Hepatocyte (in vitro differentiated cells): ENCODE data around the gene PRCP. TPM values are rescaled to one million over a fixed set of nuclear protein-coding genes. Genes with fewer than 3 reads are reported as not detected.

Experiments used
- DNase-seq: peaks from one replicate; pipeline ENCODE4 v3.0.0-alpha.2; 2016; ENCODE audit warnings: low spot score
- H2AFZ ChIP-seq: fragments of 200-600 bp; sonication (generic); 2 replicates; pipeline ENCODE4 v1.6.0; 2016; ENCODE audit warnings: antibody characterized with exemption, mild to moderate bottlenecking
- H3K27ac ChIP-seq: fragments of 200-600 bp; sonication (generic); 2 replicates; pipeline ENCODE4 v1.5.1; 2016; ENCODE audit warnings: mild to moderate bottlenecking
- H3K27me3 ChIP-seq: fragments of 200-600 bp; sonication (generic); 2 replicates; pipeline ENCODE4 v1.6.1; 2016
- H3K36me3 ChIP-seq: fragments of 200-600 bp; sonication (generic); replicated peaks from 2 replicates; pipeline ENCODE4 v1.5.1; 2016; ENCODE audit warnings: low read depth; ENCODE audit not compliant: insufficient read depth
- H3K4me1 ChIP-seq: fragments of 200-600 bp; sonication (generic); 2 replicates; pipeline ENCODE4 v1.5.1; 2016; ENCODE audit warnings: mild to moderate bottlenecking, moderate library complexity; ENCODE audit not compliant: insufficient read depth
- H3K4me2 ChIP-seq: fragments of 200-600 bp; sonication (generic); 2 replicates; pipeline ENCODE4 v1.6.0; 2016
- H3K4me3 ChIP-seq: fragments of 200-600 bp; sonication (generic); 2 replicates; pipeline ENCODE4 v1.5.1; 2016; ENCODE audit warnings: mild to moderate bottlenecking
- H3K79me2 ChIP-seq: fragments of 200-600 bp; sonication (generic); 2 replicates; pipeline ENCODE4 v1.6.0; 2017; ENCODE audit warnings: mild to moderate bottlenecking
- H3K9me2 ChIP-seq: fragments of 200-600 bp; sonication (generic); replicated peaks from 2 replicates; pipeline ENCODE4 v1.6.0; 2017; ENCODE audit warnings: mild to moderate bottlenecking; ENCODE audit not compliant: insufficient read depth
- H3K9me3 ChIP-seq: fragments of 200-600 bp; sonication (generic); 2 replicates; pipeline ENCODE4 v1.5.1; 2016; ENCODE audit warnings: low read depth, mild to moderate bottlenecking
- H4K20me1 ChIP-seq: fragments of 200-600 bp; sonication (generic); 2 replicates; pipeline ENCODE4 v1.6.0; 2016; ENCODE audit warnings: mild to moderate bottlenecking; ENCODE audit not compliant: insufficient read depth, poor library complexity, severe bottlenecking
- EZH2 ChIP-seq: fragments of 200-600 bp; sonication (generic); IDR thresholded peaks from 2 replicates; pipeline ENCODE4 v1.6.1; 2016; ENCODE audit warnings: antibody characterized with exemption, mild to moderate bottlenecking, borderline replicate concordance
- EZH2phosphoT487 ChIP-seq: fragments of 200-600 bp; sonication (generic); IDR thresholded peaks from one replicate; pipeline ENCODE4 v1.6.1; 2018; ENCODE audit warnings: antibody characterized with exemption, mild to moderate bottlenecking, low read depth, moderate library complexity; ENCODE audit not compliant: unreplicated experiment, severe bottlenecking
- WGBS: methylation state at CpG from one replicate; pipeline ENCODE4 v1.1.6; 2016; ENCODE audit warnings: low lambda C conversion rate; ENCODE audit errors: missing lambda C conversion rate; 5-methylcytosine and 5-hydroxymethylcytosine counted together
- polyA plus RNA-seq: library from polyadenylated mRNA; unstranded; fragments of >200 nt; fragmentation: Nextera tagmentation; extraction: Ambion mirVana; gene quantifications from 2 replicates; pipeline ENCODE4 v1.2.1, GENCODE V29; 2016
- total RNA-seq: library from RNA; depleted of rRNA; stranded (reverse); fragments of >200 nt; gene quantifications from 2 replicates; pipeline ENCODE4 v1.2.3, GENCODE V29; 2014
- TF ChIP-seq, protein P1 (sequence below): fragments of 200-600 bp; sonication (generic); IDR thresholded peaks from 2 replicates; pipeline ENCODE4 v1.5.1; 2016; ENCODE audit warnings: antibody characterized with exemption, mild to moderate bottlenecking; ENCODE audit not compliant: poor library complexity

The PRCP gene
- total and polyA plus RNA-seq, 2 experiments from 2014 or later: 46.8 to 53.0 TPM

DNA sequence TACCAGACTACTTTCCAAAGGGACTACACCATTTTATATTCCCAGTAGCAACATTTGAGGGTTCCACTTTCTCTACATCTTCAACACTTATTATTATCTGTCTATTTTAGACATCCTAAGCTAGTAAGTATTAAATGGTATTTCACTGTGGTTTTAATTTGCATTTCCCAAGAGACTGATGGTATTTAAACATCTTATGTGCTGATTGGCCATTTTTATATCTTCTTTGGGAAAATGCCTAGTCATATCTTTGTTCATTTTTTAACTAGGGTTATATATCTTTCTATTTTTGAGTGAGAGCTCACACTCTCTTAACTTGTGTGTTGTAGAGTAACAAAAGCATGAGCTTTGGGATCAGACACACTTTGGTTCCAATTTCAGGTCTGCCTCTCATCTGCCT lies 73.7 kb downstream of the PRCP start:
- Histone ChIP-seq H3K4me1 (peaks cover 7% of the 10 kb centered on the region), H3K27me3 (no peaks in the 10 kb centered on the region), H3K36me3 (no peaks in the 10 kb centered on the region), H3K4me3 (no peak overlapping the region), H3K79me2 (no peaks in the 10 kb centered on the region), H3K4me2 (no peak overlapping the region), H3K9me3 (no peaks in the 10 kb centered on the region), H4K20me1 (no peaks in the 10 kb centered on the region), H3K27ac (no peak overlapping the region), H2AFZ (no peak overlapping the region), H3K9me2 (no peaks in the 10 kb centered on the region)
- DNase-seq: no peak
- TF ChIP-seq EZH2 (no peak), EZH2phosphoT487 (no peak)
- TF ChIP-seq, protein P1, sequence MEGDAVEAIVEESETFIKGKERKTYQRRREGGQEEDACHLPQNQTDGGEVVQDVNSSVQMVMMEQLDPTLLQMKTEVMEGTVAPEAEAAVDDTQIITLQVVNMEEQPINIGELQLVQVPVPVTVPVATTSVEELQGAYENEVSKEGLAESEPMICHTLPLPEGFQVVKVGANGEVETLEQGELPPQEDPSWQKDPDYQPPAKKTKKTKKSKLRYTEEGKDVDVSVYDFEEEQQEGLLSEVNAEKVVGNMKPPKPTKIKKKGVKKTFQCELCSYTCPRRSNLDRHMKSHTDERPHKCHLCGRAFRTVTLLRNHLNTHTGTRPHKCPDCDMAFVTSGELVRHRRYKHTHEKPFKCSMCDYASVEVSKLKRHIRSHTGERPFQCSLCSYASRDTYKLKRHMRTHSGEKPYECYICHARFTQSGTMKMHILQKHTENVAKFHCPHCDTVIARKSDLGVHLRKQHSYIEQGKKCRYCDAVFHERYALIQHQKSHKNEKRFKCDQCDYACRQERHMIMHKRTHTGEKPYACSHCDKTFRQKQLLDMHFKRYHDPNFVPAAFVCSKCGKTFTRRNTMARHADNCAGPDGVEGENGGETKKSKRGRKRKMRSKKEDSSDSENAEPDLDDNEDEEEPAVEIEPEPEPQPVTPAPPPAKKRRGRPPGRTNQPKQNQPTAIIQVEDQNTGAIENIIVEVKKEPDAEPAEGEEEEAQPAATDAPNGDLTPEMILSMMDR: no peak

DNA sequence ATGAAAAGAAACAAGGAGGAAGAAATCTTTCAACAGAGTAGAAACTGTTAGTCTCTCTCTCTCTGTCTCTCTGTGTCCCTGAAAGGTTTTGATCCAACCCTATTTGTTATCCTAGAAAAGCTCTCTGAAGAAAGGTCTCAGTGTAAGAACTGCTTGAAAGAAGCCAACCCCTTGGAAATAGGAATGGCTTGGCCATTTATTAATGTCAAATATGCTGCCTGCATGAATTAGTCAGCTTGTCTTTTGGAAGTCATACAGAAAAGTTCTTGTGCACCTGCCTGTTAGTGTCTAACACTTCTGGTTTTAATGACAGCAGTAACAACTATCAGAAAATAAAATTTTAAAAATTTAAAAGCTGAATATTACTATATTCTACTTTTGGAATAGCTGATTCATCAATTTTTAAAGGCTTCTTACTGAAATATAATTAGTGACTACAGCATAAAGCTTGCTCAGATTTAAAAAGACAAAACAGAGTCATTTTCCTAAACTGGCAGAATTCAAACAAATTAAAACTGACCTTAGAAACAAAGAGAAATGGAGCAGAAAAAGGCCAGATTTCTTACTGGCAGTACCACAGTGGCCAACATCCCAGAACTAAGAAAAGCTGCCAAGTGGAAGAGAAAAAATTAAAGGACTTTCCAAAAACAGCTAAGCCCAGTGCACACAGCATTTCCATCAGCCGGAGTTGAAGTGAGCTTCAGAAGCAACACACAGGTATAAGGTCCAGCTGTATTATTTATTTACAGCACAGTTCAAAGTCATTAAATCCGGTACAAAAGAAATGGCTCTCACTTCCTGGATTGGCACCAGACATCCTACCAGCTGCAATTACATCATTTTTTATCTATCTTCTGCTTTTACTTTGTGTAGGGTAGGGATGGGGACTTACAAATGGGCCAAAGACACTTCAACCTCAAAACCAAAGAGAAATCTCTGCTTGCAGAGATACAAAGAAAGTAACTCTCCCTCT lies 76.3 kb downstream of the PRCP start:
- Histone ChIP-seq H2AFZ (no peak overlapping the region), H3K4me1 (peaks cover 7% of the 10 kb centered on the region), H3K27me3 (no peaks in the 10 kb centered on the region), H3K9me2 (no peaks in the 10 kb centered on the region), H3K4me3 (no peak overlapping the region), H3K79me2 (no peaks in the 10 kb centered on the region), H4K20me1 (no peaks in the 10 kb centered on the region), H3K9me3 (no peaks in the 10 kb centered on the region), H3K4me2 (no peak overlapping the region), H3K27ac (no peak overlapping the region), H3K36me3 (no peaks in the 10 kb centered on the region)
- TF ChIP-seq EZH2 (no peak), EZH2phosphoT487 (no peak)
- TF ChIP-seq, protein P1: no peak
- 42% methylated on average over 2 of the region's 2 CpGs for WGBS
- no peak for DNase-seq

DNA sequence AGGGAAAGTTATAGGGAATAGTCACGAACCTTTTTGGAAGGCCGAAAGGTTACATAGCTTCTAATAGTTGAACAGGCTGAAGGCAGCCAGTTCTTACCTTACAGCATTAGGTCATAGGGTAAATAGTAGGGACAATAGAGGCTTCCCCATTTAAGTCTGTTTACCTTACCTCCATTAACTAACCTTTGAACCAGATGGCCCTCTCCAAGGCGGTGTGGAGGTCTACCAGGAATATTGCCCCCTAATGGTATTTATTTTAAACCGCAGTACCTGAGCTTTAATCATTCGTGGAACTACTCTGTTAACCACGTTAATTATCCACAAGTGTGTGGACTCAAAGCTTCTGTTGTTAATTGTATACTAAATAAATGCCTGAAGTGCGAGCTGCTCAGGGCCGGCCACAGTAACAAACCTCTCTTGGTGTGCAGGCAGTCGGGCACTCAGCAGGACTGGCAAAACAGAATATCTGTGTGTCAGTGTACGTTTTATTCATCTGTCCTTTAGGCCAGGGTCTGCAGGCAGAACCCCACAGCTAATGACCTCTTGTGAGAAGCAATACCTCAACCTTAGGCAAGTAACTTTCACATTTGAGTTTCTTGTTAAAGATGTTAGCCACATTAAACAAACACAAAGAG lies 81.7 kb downstream of the PRCP start:
- Histone ChIP-seq H3K27ac (peak overlapping the region; percentile 47), H3K9me3 (no peaks in the 10 kb centered on the region), H3K79me2 (no peaks in the 10 kb centered on the region), H3K36me3 (no peaks in the 10 kb centered on the region), H3K27me3 (no peaks in the 10 kb centered on the region), H3K4me3 (no peak overlapping the region), H2AFZ (no peak overlapping the region), H4K20me1 (no peaks in the 10 kb centered on the region), H3K9me2 (no peaks in the 10 kb centered on the region), H3K4me1 (peaks cover 4% of the 10 kb centered on the region), H3K4me2 (peak overlapping the region; percentile 6)
- TF ChIP-seq EZH2phosphoT487 (no peak), EZH2 (no peak)
- TF ChIP-seq, protein P1: no peak
- DNase-seq: peak; percentile 10
- 52% methylated on average over 10 of the region's 10 CpGs for WGBS
